Measurements from ENCODE around the gene PIGV. TPM values are rescaled to one million over a fixed set of nuclear protein-coding genes. Genes with fewer than 3 reads are reported as not detected.

PIGV gene
- total RNA-seq, 4 donors from 2014 or later: 11.8 to 15.2 (median 13.7) TPM

DNA sequence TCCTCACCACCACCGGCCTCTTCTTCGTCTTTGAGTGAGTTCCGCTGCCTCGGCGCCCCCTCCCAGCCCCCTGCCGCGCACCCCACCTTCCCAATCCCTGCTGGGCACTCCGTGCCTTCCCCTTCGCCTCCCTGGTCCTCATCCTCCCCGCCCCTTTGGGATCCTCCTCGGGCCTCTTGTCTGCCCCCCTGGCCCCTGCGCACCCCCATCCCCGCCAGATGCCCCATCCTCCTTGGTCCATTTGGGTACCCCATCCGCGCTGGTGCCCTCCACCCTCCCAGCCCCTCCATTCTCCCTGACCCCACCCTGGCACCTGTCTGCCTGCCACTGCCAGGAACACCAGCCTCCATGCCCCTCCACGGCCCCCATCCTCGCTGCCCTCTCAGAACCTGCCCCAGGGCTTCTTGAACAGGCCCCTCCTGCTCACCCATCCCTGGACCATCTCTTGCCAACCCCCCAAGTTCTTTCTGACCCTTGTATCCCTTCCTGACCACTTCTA lies 39.4 kb downstream of the PIGV start:
- Histone ChIP-seq H3K4me1 (peaks cover 30 to 45% (median 44%) of the 10 kb centered on the region in 4 donors), H3K36me3 (peaks cover 0 to 20% (median 8%) of the 10 kb centered on the region in 4 donors), H3K27me3 (no peaks in the 10 kb centered on the region), H3K4me3 (peak overlapping the region; percentile 71 to 84 (median 81)), H3K27ac (replicated peaks in 1 of 4) (peak overlapping the region; percentile 62 to 81 (median 80)), H3K9me3 (no peaks in the 10 kb centered on the region)
- TF ChIP-seq EP300 (IDR thresholded peaks at IDR 0.05) (no peak), POLR2AphosphoS5 (IDR thresholded peaks at IDR 0.05) (no peak), POLR2A (IDR thresholded peaks at IDR 0.05; ENCODE audit: low read depth) (no peak)
- TF ChIP-seq, protein P1, sequence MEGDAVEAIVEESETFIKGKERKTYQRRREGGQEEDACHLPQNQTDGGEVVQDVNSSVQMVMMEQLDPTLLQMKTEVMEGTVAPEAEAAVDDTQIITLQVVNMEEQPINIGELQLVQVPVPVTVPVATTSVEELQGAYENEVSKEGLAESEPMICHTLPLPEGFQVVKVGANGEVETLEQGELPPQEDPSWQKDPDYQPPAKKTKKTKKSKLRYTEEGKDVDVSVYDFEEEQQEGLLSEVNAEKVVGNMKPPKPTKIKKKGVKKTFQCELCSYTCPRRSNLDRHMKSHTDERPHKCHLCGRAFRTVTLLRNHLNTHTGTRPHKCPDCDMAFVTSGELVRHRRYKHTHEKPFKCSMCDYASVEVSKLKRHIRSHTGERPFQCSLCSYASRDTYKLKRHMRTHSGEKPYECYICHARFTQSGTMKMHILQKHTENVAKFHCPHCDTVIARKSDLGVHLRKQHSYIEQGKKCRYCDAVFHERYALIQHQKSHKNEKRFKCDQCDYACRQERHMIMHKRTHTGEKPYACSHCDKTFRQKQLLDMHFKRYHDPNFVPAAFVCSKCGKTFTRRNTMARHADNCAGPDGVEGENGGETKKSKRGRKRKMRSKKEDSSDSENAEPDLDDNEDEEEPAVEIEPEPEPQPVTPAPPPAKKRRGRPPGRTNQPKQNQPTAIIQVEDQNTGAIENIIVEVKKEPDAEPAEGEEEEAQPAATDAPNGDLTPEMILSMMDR (IDR thresholded peaks at IDR 0.05): no peak
- no peak for DNase-seq (ENCODE audit: extremely low spot score)
- WGBS: 3% methylated on average over 17 of the region's 17 CpGs
- intact Hi-C loops (cut with DNase I): no loop called here

DNA sequence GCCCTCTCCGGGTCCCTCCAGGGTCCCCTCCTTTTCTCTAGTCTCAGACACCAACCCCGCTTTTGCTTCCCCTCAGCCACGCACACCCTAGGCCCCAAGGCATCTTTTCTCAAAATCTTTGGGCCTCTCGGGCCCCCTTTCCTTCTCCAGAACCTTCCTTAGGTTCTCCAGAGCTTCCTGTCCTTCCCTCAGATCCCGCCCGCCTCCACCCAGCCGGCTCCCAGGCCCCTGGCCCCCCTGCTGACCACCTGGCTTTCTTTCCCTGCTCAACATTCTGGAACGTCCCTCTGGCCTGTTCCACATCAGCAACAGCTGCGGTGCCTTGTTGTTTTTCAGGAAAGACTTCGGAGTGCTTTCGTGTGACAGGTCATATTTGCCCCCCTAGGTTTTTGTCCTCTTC lies 39.9 kb downstream of the PIGV start:
- 32% methylated on average over 11 of the region's 11 CpGs for WGBS
- Histone ChIP-seq H3K36me3 (peaks cover 5 to 25% (median 13%) of the 10 kb centered on the region in 4 donors), H3K27ac (replicated peaks in 1 of 4) (peak overlapping the region; percentile 62 to 81 (median 80)), H3K4me3 (peak overlapping the region; percentile 71 to 84 (median 81)), H3K4me1 (peaks cover 30 to 45% (median 44%) of the 10 kb centered on the region in 4 donors), H3K9me3 (no peaks in the 10 kb centered on the region), H3K27me3 (no peaks in the 10 kb centered on the region)
- no peak for DNase-seq (ENCODE audit: extremely low spot score)
- intact Hi-C loops (cut with DNase I): no loop called here
- no peak for TF ChIP-seq POLR2AphosphoS5 (IDR thresholded peaks at IDR 0.05)
- no peak for TF ChIP-seq POLR2A (IDR thresholded peaks at IDR 0.05; ENCODE audit: low read depth)
- TF ChIP-seq, protein P1 (IDR thresholded peaks at IDR 0.05): no peak
- TF ChIP-seq EP300 (IDR thresholded peaks at IDR 0.05): no peak

DNA sequence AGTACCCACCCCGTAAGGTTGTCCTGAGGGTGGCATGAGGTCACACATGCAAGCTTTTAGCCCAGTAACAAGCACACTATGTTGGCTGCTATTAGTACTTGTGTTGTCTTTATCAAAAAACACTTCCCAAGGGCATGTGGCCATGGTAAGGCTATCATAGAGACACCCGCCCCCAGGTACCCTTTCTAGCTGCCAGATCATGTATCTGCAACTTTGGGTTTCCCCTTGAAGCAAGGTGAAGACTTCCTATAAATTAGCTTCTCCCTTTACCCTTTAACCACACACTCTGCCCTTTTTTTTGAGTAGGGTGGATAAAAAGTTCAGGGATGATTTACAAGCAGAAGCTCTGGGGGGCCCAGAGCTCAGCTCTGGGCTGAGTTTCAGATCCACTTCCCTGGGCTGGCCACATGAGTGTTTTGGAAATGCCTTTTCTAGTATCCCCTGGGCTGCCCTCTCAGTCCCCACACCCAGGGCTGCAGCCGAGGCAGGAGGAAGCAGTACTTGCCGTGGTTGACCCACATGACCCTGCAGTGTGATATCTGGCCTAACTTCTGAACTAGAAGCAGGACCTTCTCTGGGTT lies 40.8 kb downstream of the PIGV start:
- Histone ChIP-seq H3K27me3 (no peaks in the 10 kb centered on the region), H3K4me3 (peak overlapping the region in 1 of 4 donors; percentile 17), H3K4me1 (peaks cover 30 to 45% (median 44%) of the 10 kb centered on the region in 4 donors), H3K36me3 (peaks cover 11 to 34% (median 21%) of the 10 kb centered on the region in 4 donors), H3K9me3 (no peaks in the 10 kb centered on the region), H3K27ac (replicated peaks in 1 of 4) (peak overlapping the region in 2 of 4 donors; percentile 9 to 81)
- no peak for TF ChIP-seq POLR2A (IDR thresholded peaks at IDR 0.05; ENCODE audit: low read depth)
- TF ChIP-seq POLR2AphosphoS5 (IDR thresholded peaks at IDR 0.05): no peak
- no peak for DNase-seq (ENCODE audit: extremely low spot score)
- intact Hi-C loops (cut with DNase I): no loop called here
- 72% methylated on average over 4 of the region's 4 CpGs for WGBS

DNA sequence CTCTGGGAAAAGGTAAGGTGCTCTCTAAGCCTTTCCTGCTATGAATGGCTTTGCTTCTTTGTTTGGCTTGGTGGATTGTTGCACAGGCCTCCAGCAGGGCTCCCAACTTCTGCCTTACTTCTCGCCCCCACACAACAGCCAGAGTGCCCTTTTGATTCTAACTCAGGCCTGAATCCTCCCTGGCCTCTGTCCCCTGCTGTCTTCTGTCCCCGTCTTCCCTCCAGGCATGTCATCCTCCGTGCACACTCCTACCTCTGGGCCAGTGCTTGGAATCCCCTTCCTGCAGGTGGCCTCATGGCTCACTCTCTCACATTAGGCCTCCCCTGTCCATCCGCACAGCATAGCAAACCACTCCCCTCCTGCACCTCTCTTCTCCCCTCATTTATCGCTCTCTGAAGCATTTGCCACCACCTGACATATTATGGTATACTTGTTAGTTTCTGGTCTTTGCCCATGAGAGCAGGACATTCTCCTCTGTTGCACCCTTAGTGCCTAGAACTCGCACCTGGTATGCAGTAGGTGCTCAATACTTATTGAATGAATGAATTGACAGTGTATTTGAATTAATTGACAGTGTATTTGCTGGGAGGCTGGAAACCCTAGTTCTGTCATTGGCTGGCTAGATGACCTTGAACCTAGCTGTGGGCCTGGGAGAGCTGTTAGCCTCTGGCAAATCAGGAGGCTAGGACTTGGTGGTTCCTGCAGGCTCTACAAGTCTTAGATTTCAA lies 41.6 kb downstream of the PIGV start:
- Histone ChIP-seq H3K9me3 (no peaks in the 10 kb centered on the region), H3K4me3 (no peak overlapping the region), H3K27me3 (no peaks in the 10 kb centered on the region), H3K4me1 (peaks cover 30 to 45% (median 44%) of the 10 kb centered on the region in 4 donors), H3K36me3 (peaks cover 19 to 42% (median 30%) of the 10 kb centered on the region in 4 donors), H3K27ac (replicated peaks in 1 of 4) (no peak overlapping the region)
- 86% methylated on average over 6 of the region's 6 CpGs for WGBS
- intact Hi-C loops (cut with DNase I): no loop called here
- TF ChIP-seq, protein P1 (IDR thresholded peaks at IDR 0.05): no peak
- TF ChIP-seq POLR2A (IDR thresholded peaks at IDR 0.05; ENCODE audit: low read depth): no peak
- no peak for TF ChIP-seq POLR2AphosphoS5 (IDR thresholded peaks at IDR 0.05)
- no peak for TF ChIP-seq EP300 (IDR thresholded peaks at IDR 0.05)
- DNase-seq (ENCODE audit: extremely low spot score): no peak

DNA sequence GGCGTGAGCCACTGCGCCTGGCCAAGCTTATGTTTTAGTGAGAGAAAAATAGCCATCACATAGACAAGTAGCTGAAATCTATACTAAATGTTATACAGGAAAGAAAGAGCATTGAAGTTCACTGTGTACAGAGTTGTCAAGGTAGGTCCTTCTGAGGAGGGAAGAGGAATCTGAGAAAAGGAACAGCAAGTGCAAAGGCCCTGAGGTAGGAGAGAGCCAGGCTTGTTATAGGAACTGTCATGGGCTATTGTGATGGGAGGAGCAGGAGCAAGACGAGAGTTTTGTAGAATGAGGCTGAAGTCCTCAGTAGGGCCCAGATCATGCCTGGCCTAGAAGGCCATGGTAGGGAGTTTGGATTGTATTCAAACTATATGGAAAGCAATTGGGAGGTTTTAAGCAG lies 43.3 kb downstream of the PIGV start:
- Histone ChIP-seq H3K27ac (replicated peaks in 1 of 4) (no peak overlapping the region), H3K27me3 (no peaks in the 10 kb centered on the region), H3K4me3 (no peak overlapping the region), H3K36me3 (peaks cover 22 to 59% (median 47%) of the 10 kb centered on the region in 4 donors), H3K4me1 (peaks cover 26 to 36% (median 36%) of the 10 kb centered on the region in 4 donors), H3K9me3 (no peaks in the 10 kb centered on the region)
- WGBS: 98% methylated on average over 3 of the region's 3 CpGs
- no peak for DNase-seq (ENCODE audit: extremely low spot score)
- intact Hi-C loops (cut with DNase I): no loop called here
- TF ChIP-seq, protein P1 (IDR thresholded peaks at IDR 0.05): no peak
- no peak for TF ChIP-seq POLR2AphosphoS5 (IDR thresholded peaks at IDR 0.05)
- no peak for TF ChIP-seq EP300 (IDR thresholded peaks at IDR 0.05)
- TF ChIP-seq POLR2A (IDR thresholded peaks at IDR 0.05; ENCODE audit: low read depth): no peak

All from esophagus muscularis mucosa (tissue), 4 donors.